Measurements from ENCODE around the gene RFX4.

The RFX4 gene

DNA sequence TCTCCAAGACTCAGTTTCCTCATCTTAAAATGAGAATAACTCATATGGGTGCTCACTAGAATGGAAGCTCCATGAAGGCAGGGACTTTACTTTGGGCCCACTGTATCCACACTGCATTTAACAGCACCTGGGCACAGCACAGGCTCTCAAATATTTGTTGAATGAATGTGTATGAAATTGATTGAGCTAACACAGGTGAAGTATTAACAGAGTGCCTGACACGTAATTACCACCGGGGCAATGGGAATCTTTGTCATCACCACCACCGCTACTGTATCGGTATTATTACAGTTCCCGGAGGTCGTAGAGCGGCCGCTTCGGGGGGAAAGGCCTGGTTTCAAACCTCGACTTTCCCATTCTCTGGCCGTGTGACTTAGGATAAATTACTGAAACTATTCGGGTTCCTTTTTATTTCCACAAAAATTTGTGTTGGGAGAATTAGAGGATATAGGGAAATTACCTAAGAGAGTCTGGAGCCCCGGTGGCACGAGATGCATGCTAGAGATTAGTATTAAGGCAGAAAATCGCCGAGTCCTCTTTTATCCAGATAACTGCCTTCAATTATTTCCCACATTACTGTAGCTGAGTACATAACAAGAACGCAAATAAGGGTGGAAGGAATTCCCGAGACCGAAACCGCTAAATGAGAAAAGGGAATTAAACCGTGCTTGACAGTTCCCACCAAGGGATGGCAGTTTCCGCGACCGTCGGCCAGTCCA lies 190.6 kb downstream of the RFX4 start:
- TF ChIP-seq TAF1 (IDR thresholded peaks at IDR 0.05; ENCODE audit: low read depth, low read length), result no peak
- TF ChIP-seq SPI1 (IDR thresholded peaks at IDR 0.05; ENCODE audit: low read depth, low read length), result no peak
- TF ChIP-seq POLR2AphosphoS5 (IDR thresholded peaks at IDR 0.05; ENCODE audit: low read depth, low read length), result no peak
- no peak for TF ChIP-seq POU2F2 (IDR thresholded peaks at IDR 0.05; ENCODE audit: low read depth, low read length)
- no peak for TF ChIP-seq PAX5 (IDR thresholded peaks at IDR 0.05; ENCODE audit: insufficient read depth, low read length, severe bottlenecking)
- no peak for TF ChIP-seq POLR2A (IDR thresholded peaks at IDR 0.05; ENCODE audit: low read depth, low read length)
- FAIRE-seq, result no peak
- no peak for DNase-seq (ENCODE audit: insufficient read length, low spot score)

DNA sequence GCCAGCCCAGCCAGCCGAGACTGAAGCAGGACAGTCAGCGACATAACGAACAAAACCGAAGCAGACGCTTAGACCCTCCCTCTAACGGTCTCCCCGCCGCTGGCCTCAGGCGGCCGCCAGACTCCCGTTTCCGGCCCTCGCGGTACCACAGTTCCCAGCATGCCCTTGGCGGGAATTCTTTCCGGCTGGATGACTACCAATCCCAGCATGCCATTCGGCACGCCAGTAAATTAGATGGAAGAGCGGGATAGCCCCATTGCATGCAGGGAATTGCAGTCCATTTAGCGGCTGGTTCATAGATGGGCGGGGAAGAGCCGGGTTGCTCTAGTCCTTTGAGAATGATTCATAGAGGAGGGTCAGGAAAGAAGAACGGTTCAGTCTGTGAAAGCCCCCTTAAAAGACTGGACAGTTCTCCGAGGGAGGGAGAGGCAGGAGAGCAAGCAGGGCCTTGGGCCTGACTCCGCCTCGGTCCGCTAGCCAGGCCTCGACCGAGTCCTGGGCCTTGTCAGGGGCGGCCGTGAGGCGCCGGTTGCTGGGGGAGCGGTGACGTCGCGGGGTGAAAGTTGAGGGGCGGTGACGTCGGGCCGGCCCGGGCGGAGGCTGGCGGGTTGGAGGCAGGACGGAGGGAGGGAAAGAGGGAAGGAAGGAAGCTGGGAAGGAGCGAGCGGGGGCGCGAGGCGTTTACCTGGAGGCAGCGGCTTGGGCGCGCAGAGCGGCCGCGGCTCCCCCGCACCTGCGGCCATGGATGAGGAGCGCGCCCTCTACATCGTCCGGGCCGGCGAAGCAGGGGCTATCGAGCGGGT lies 191.4 kb downstream of the RFX4 start, which contains the start of gene RIC8B:
Gene RIC8B (plus strand): TSS at position 678 of the 803 bp plus-strand sequence. CDS start 64 bp downstream, at position 742.
- peak; percentile 74 for DNase-seq (ENCODE audit: insufficient read length, low spot score)
- FAIRE-seq, result peak; percentile 97
- TF ChIP-seq SPI1 (IDR thresholded peaks at IDR 0.05; ENCODE audit: low read depth, low read length), result no peak
- TF ChIP-seq PAX5 (IDR thresholded peaks at IDR 0.05; ENCODE audit: insufficient read depth, low read length, severe bottlenecking), result peak; percentile 86
- peak; percentile 21; the same call in 1 of the 2 replicates for TF ChIP-seq TAF1 (IDR thresholded peaks at IDR 0.05; ENCODE audit: low read depth, low read length)
- TF ChIP-seq POU2F2 (IDR thresholded peaks at IDR 0.05; ENCODE audit: low read depth, low read length), result 0 out of 2 replicates have a peak, but pooled peaks have one; percentile 20

DNA sequence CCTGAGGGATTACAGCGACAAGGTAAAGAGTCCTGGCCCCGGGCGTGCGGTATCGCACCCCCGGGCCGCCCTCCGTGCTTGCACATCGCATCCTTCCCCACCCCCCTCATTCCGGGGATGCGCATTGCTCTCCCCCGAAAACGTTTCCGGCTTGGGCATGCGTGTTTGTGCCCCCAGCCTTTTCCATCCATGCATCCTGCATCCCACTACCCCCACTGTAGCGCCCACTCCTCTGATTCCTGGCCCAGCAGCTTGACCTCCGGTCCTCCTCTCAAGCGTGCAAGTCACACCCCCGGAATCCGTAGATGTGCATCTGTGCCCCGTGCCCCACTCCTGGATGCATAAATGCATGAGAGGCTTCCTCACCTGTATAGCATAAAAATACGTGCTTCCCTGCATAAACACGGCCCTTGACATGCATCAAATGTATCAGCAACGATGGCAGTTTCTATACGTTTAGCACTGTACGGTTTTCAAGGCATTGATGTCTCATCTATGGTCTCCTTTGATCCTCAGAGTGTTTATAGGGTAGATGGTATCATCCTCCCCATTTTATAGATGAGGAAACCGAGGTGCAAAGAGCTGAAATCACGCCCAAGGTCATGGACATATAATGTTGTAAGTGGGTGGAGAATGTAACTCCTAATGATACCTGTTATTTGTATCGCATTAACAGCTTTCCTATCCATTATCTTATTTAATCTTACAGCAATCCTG lies 192.2 kb downstream of the RFX4 start:
- no peak for TF ChIP-seq POU2F2 (IDR thresholded peaks at IDR 0.05; ENCODE audit: low read depth, low read length)
- no peak for TF ChIP-seq TAF1 (IDR thresholded peaks at IDR 0.05; ENCODE audit: low read depth, low read length)
- no peak for TF ChIP-seq PAX5 (IDR thresholded peaks at IDR 0.05; ENCODE audit: insufficient read depth, low read length, severe bottlenecking)
- TF ChIP-seq POLR2AphosphoS5 (IDR thresholded peaks at IDR 0.05; ENCODE audit: low read depth, low read length), result no peak
- no peak for TF ChIP-seq POLR2A (IDR thresholded peaks at IDR 0.05; ENCODE audit: low read depth, low read length)
- TF ChIP-seq SPI1 (IDR thresholded peaks at IDR 0.05; ENCODE audit: low read depth, low read length), result no peak
- peak; percentile 25 for DNase-seq (ENCODE audit: insufficient read length, low spot score)
- peak; percentile 41 for FAIRE-seq

DNA sequence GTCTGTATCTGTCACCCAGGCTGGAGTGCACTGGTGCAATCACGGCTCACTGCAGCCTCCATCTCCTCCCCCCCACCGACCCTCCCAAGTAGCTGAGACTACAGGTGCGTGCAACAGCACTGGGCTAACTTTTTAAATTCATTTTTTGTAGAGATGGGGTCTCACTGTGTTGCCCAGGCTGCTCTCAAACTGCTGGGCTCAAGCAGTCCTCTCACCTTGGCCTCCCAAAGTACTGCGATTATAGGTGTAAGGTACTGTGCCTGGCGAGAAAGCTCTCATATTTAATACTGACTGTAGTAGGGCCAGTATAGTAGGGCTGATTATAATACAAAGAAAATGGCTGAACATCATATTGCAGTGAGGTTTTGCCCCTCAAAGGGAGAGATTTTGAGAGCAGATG lies 194.1 kb downstream of the RFX4 start:
- no peak for TF ChIP-seq PAX5 (IDR thresholded peaks at IDR 0.05; ENCODE audit: insufficient read depth, low read length, severe bottlenecking)
- no peak for TF ChIP-seq SPI1 (IDR thresholded peaks at IDR 0.05; ENCODE audit: low read depth, low read length)
- TF ChIP-seq TAF1 (IDR thresholded peaks at IDR 0.05; ENCODE audit: low read depth, low read length), result no peak
- no peak for TF ChIP-seq POU2F2 (IDR thresholded peaks at IDR 0.05; ENCODE audit: low read depth, low read length)
- TF ChIP-seq POLR2A (IDR thresholded peaks at IDR 0.05; ENCODE audit: low read depth, low read length), result no peak
- TF ChIP-seq POLR2AphosphoS5 (IDR thresholded peaks at IDR 0.05; ENCODE audit: low read depth, low read length), result no peak
- no peak for FAIRE-seq

DNA sequence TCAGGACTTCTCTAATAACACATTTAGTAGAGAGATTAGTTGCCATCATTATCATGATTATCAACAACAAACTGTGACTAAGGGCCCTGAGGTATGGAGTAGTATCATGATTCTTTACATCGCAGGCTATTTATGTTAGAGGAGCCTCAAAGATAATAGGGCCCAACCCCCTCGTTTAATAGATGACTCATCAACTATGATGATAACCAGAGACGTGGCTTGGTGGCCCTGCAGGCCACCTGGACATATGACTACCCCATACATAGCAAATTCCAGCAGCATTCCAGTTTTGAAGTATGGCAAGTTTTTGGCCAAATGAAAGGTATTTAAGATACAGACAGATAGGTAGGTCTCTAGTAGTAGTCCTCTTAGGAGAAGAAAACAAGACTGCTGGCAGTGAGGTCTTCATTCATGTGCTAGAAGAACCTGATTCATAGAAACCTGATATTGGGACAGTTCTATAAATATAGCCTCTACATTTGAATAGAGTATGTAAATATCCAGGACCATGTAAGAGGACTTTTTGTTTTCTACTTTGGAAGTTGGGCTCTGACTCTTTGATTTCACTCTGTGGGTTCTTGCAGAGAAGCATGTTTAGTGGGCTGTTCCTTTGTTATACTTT lies 197.3 kb downstream of the RFX4 start:
- no peak for FAIRE-seq
- no peak for TF ChIP-seq PAX5 (IDR thresholded peaks at IDR 0.05; ENCODE audit: insufficient read depth, low read length, severe bottlenecking)
- no peak for DNase-seq (ENCODE audit: insufficient read length, low spot score)

More for the DNA sequence above, 194.1 kb downstream of the RFX4 start:
- DNase-seq (ENCODE audit: insufficient read length, low spot score), result no peak

GRCh38 chr12:106782619-106783018 lies 199.8 kb downstream of the RFX4 start:
- DNase-seq (ENCODE audit: insufficient read length, low spot score), result no peak
- no peak for FAIRE-seq
- TF ChIP-seq TAF1 (IDR thresholded peaks at IDR 0.05; ENCODE audit: low read depth, low read length), result no peak

DNA sequence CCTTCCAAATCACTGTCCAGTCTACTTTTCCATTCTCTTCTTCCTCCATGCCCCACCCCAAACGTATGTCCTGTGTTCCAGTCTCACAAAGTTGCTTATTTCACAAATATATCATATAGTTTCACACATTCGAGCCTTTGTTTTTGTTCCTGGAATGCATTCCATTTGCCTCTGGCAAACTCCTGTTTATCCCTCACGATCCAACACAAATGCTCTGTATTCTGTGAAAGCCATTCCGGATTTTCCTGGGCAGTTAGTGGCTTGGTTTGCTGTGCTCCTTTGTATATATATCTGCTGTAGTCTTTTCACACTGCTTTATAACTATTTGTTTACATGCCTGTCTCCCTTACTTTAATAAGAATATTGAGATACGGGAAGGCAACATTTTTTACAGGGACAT lies 200.7 kb downstream of the RFX4 start:
- FAIRE-seq, result no peak
- DNase-seq (ENCODE audit: insufficient read length, low spot score), result no peak
- TF ChIP-seq POLR2A (IDR thresholded peaks at IDR 0.05; ENCODE audit: low read depth, low read length) (no peak), POLR2AphosphoS5 (IDR thresholded peaks at IDR 0.05; ENCODE audit: low read depth, low read length) (no peak), TAF1 (IDR thresholded peaks at IDR 0.05; ENCODE audit: low read depth, low read length) (no peak)

GRCh38 chr12:106790020-106790419 lies 207.2 kb downstream of the RFX4 start:
- TF ChIP-seq PAX5 (IDR thresholded peaks at IDR 0.05; ENCODE audit: insufficient read depth, low read length, severe bottlenecking) (no peak), POLR2A (IDR thresholded peaks at IDR 0.05; ENCODE audit: low read depth, low read length) (no peak), SPI1 (IDR thresholded peaks at IDR 0.05; ENCODE audit: low read depth, low read length) (no peak), POU2F2 (IDR thresholded peaks at IDR 0.05; ENCODE audit: low read depth, low read length) (no peak), TAF1 (IDR thresholded peaks at IDR 0.05; ENCODE audit: low read depth, low read length) (no peak)
- FAIRE-seq, result peak; percentile 57
- no peak for DNase-seq (ENCODE audit: insufficient read length, low spot score)

GRCh38 chr12:106791531-106791930 lies 208.7 kb downstream of the RFX4 start:
- no peak for TF ChIP-seq PAX5 (IDR thresholded peaks at IDR 0.05; ENCODE audit: insufficient read depth, low read length, severe bottlenecking)
- TF ChIP-seq POU2F2 (IDR thresholded peaks at IDR 0.05; ENCODE audit: low read depth, low read length), result no peak
- TF ChIP-seq POLR2A (IDR thresholded peaks at IDR 0.05; ENCODE audit: low read depth, low read length), result no peak
- TF ChIP-seq POLR2AphosphoS5 (IDR thresholded peaks at IDR 0.05; ENCODE audit: low read depth, low read length), result no peak
- TF ChIP-seq SPI1 (IDR thresholded peaks at IDR 0.05; ENCODE audit: low read depth, low read length), result no peak
- no peak for TF ChIP-seq TAF1 (IDR thresholded peaks at IDR 0.05; ENCODE audit: low read depth, low read length)
- FAIRE-seq, result no peak
- DNase-seq (ENCODE audit: insufficient read length, low spot score), result no peak
